ENCODE data around the gene MICAL3. TPM values are rescaled to one million over a fixed set of nuclear protein-coding genes. Genes with fewer than 3 reads are reported as not detected.

MICAL3 gene
- total RNA-seq, 6 experiments from 2014 or later, result 31.5 to 61.8 (median 48.2) TPM

GRCh38 chr22:17817511-17818065, 206.8 kb downstream of the MICAL3 start:
- WGBS (ENCODE audit: insufficient coverage, low coverage, low lambda C conversion rate, missing lambda C conversion rate), result 93% methylated on average over 3 of the region's 33 CpGs
- Histone ChIP-seq H3K4me3 (no peak overlapping the region), H3K36me3 (peaks cover 0 to 54% (median 20%) of the 10 kb centered on the region in 4 donors), H3K27ac (no peak overlapping the region), H3K27me3 (no peaks in the 10 kb centered on the region), H3K9me3 (no peaks in the 10 kb centered on the region), H3K4me1 (no peaks in the 10 kb centered on the region)
- TF ChIP-seq CTCF (IDR thresholded peaks at IDR 0.05), result no peak
- TF ChIP-seq POLR2A (IDR thresholded peaks at IDR 0.05), result no peak
- no peak for ATAC-seq
- intact Hi-C loops (cut with DNase I), result loop anchor here in 1 of 2 donors (10.0 kb wide), 1 partner anchor 57 kb away; no protein-coding TSS in a partner anchor
- no peak for DNase-seq

- Histone ChIP-seq H3K4me3 (no peak overlapping the region), H3K27ac (no peak overlapping the region), H3K4me1 (no peaks in the 10 kb centered on the region), H3K9me3 (no peaks in the 10 kb centered on the region), H3K36me3 (peaks cover 0 to 57% (median 20%) of the 10 kb centered on the region in 4 donors), H3K27me3 (no peaks in the 10 kb centered on the region)
- TF ChIP-seq POLR2A (IDR thresholded peaks at IDR 0.05) (no peak), CTCF (IDR thresholded peaks at IDR 0.05) (no peak)
- ATAC-seq (peak in 1 of 4 donors; percentile 3), DNase-seq (no peak)
- WGBS (ENCODE audit: insufficient coverage, low coverage, low lambda C conversion rate, missing lambda C conversion rate), result no CpG with 5 or more reads among the region's 21 CpGs
- intact Hi-C loops (cut with DNase I), result loop anchor here in 1 of 2 donors (10.0 kb wide), 1 partner anchor 58 kb away; no protein-coding TSS in a partner anchor
Observed at GRCh38 chr22:17817079-17817478, 207.3 kb downstream of the MICAL3 start.

- no CpG with 5 or more reads among the region's 14 CpGs for WGBS (ENCODE audit: insufficient coverage, low coverage, low lambda C conversion rate, missing lambda C conversion rate)
- no peaks in the 10 kb centered on the region for H3K27me3 ChIP-seq
- H3K36me3 ChIP-seq, result peaks cover 0 to 60% (median 18%) of the 10 kb centered on the region in 4 donors
- H3K4me1 ChIP-seq, result no peaks in the 10 kb centered on the region
- no peaks in the 10 kb centered on the region for H3K9me3 ChIP-seq
- DNase-seq, result no peak
- H3K4me3 ChIP-seq, result no peak overlapping the region
- no peak overlapping the region for H3K27ac ChIP-seq
- intact Hi-C loops (cut with DNase I), result loop anchor here in 1 of 2 donors (10.0 kb wide), 1 partner anchor 58 kb away; no protein-coding TSS in a partner anchor
- ATAC-seq, result peak in 1 of 4 donors; percentile 6
- no peak for TF ChIP-seq POLR2A (IDR thresholded peaks at IDR 0.05)
- no peak for TF ChIP-seq CTCF (IDR thresholded peaks at IDR 0.05)
Observed at GRCh38 chr22:17816649-17817048, 207.7 kb downstream of the MICAL3 start.

GRCh38 chr22:17815703-17816254, 208.6 kb downstream of the MICAL3 start:
- WGBS (ENCODE audit: insufficient coverage, low coverage, low lambda C conversion rate, missing lambda C conversion rate), result no CpG with 5 or more reads among the region's 15 CpGs
- Histone ChIP-seq H3K36me3 (peaks cover 0 to 53% (median 18%) of the 10 kb centered on the region in 4 donors), H3K4me1 (no peaks in the 10 kb centered on the region), H3K27ac (no peak overlapping the region), H3K4me3 (no peak overlapping the region), H3K27me3 (no peaks in the 10 kb centered on the region), H3K9me3 (no peaks in the 10 kb centered on the region)
- intact Hi-C loops (cut with DNase I), result loop anchor here in 1 of 2 donors (10.0 kb wide), 1 partner anchor 59 kb away; no protein-coding TSS in a partner anchor
- ATAC-seq (no peak), DNase-seq (no peak)
- no peak for TF ChIP-seq POLR2A (IDR thresholded peaks at IDR 0.05)

- DNase-seq, result no peak
- no peaks in the 10 kb centered on the region for H3K4me1 ChIP-seq
- 84% methylated on average over 18 of the region's 20 CpGs for WGBS (ENCODE audit: insufficient coverage, low coverage, low lambda C conversion rate, missing lambda C conversion rate)
- intact Hi-C loops (cut with DNase I), result loop anchor here in 1 of 2 donors (10.0 kb wide), 1 partner anchor 60 kb away; no protein-coding TSS in a partner anchor
- no peaks in the 10 kb centered on the region for H3K9me3 ChIP-seq
- ATAC-seq, result no peak
- peaks cover 0 to 58% (median 24%) of the 10 kb centered on the region in 4 donors for H3K36me3 ChIP-seq
- H3K27ac ChIP-seq, result no peak overlapping the region
- TF ChIP-seq POLR2A (IDR thresholded peaks at IDR 0.05) (no peak), CTCF (IDR thresholded peaks at IDR 0.05) (no peak)
- H3K4me3 ChIP-seq, result no peak overlapping the region
- no peaks in the 10 kb centered on the region for H3K27me3 ChIP-seq
Observed at GRCh38 chr22:17814830-17815229, 209.5 kb downstream of the MICAL3 start.
